K562 (cell line): Measurements from ENCODE around the gene PPP1CA. TPM values are rescaled to one million over a fixed set of nuclear protein-coding genes. Genes with fewer than 3 reads are reported as not detected.
A peak's percentile ranks its signal among the peaks of the same experiment; 100 is the strongest.

Source experiments
- CBX5 ChIP-seq: IDR thresholded peaks from 2 replicates; pipeline ENCODE4 v1.6.1; 2014; ENCODE audit warnings: low read depth, borderline replicate concordance
- FOXA3 ChIP-seq, 2 experiments: fragments of 450-650 bp in 1 of 2; sonication (generic) in 1 of 2; formaldehyde crosslinking; IDR thresholded peaks in 1 of 2; conservative IDR thresholded peaks in 1 of 2; 2 replicates each; pipeline versions ENCODE4 v1.4.0 to v1.8.0; 2020 to 2022; ENCODE audit warnings: mild to moderate bottlenecking in 2 of 2, missing genetic modification reagents in 1 of 2
- KLF13 ChIP-seq: fragments of 450-650 bp; IDR thresholded peaks from 2 replicates; pipeline ENCODE4 v1.6.1; 2016; ENCODE audit warnings: missing genetic modification characterization, low read depth, mild to moderate bottlenecking, missing compliant biosample characterization, moderate library complexity, borderline replicate concordance
- NFE2 ChIP-seq: IDR thresholded peaks from 2 replicates; pipeline ENCODE4 v1.6.1; 2014; ENCODE audit warnings: antibody characterized with exemption, low read depth
- RBBP5 ChIP-seq: fragments of 200-600 bp; sonication (generic); IDR thresholded peaks from 2 replicates; pipeline ENCODE4 v1.6.1; 2012; ENCODE audit warnings: borderline replicate concordance, mild to moderate bottlenecking, low read length, control low read depth, inconsistent platforms; ENCODE audit not compliant: insufficient read depth, poor library complexity, severe bottlenecking
- RBM17 ChIP-seq: fragments of 200-400 bp; formaldehyde crosslinking; IDR thresholded peaks from 2 replicates; pipeline ENCODE4 v1.6.1; 2017; ENCODE audit warnings: low read depth, mild to moderate bottlenecking, low read length, borderline replicate concordance
- SMAD2 ChIP-seq: fragments of 150-350 bp; IDR thresholded peaks from 2 replicates; pipeline ENCODE4 v1.6.1; 2014; ENCODE audit warnings: low read depth, mild to moderate bottlenecking, low read length
- SRF ChIP-seq, 2 experiments: fragments of 250-450, 450-650 bp in 1 of 2; sonication (Bioruptor Pico) in 1 of 2; sonication (generic) in 1 of 2; formaldehyde crosslinking; IDR thresholded peaks; 2 replicates each; pipeline versions ENCODE4 v1.5.0 to v1.5.1; 2020 to 2022; ENCODE audit warnings: mild to moderate bottlenecking in 1 of 2, missing genetic modification reagents in 1 of 2
- XRCC4 ChIP-seq: IDR thresholded peaks from one replicate; pipeline ENCODE4 v1.6.1; 2011; ENCODE audit not compliant: insufficient read depth, insufficient read length; ENCODE audit errors: extremely low read depth
- ZNF165 ChIP-seq: fragments of 250-450 bp; sonication (Bioruptor Pico); IDR thresholded peaks from 2 replicates; pipeline ENCODE4 v1.4.0; 2020; ENCODE audit warnings: borderline replicate concordance
- ZNF212 ChIP-seq: fragments of 450-650 bp; formaldehyde crosslinking; IDR thresholded peaks from 2 replicates; pipeline ENCODE4 v1.4.0; 2020; ENCODE audit warnings: mild to moderate bottlenecking
- ZNF239 ChIP-seq: fragments of 250-450 bp; sonication (Bioruptor Pico); IDR thresholded peaks from 2 replicates; pipeline ENCODE4 v1.4.0; 2020; ENCODE audit warnings: mild to moderate bottlenecking
- ZNF24 ChIP-seq: fragments of 450-650 bp; IDR thresholded peaks from 2 replicates; pipeline ENCODE4 v1.6.1; 2016
- ZNF384 ChIP-seq: IDR thresholded peaks from 2 replicates; pipeline ENCODE4 v1.6.1; 2012; ENCODE audit warnings: low read depth, low read length, improper control_type of control experiment
- ZNF41 ChIP-seq: fragments of 250-450 bp; sonication (Bioruptor Pico); conservative IDR thresholded peaks from 2 replicates; pipeline ENCODE4 v1.4.0; 2020; ENCODE audit warnings: mild to moderate bottlenecking
- ZNF511 ChIP-seq: sonication (generic); formaldehyde crosslinking; IDR thresholded peaks from 2 replicates; pipeline ENCODE4 v1.8.0; 2022; ENCODE audit warnings: mild to moderate bottlenecking, missing genetic modification reagents
- ZNF785 ChIP-seq: fragments of 250-450 bp; sonication (Bioruptor Pico); IDR thresholded peaks from 2 replicates; pipeline ENCODE4 v1.4.0; 2020; ENCODE audit warnings: mild to moderate bottlenecking
- polyA plus RNA-seq, 8 experiments: library from polyadenylated mRNA; depleted of rRNA in 4 of 8; stranded (reverse) in 5 of 8; unstranded in 3 of 8; fragments of >200 nt; fragmentation: Nextera tagmentation in 2 of 8; fragmentation: Illumina TruSeq in 1 of 8; extraction: Ambion mirVana in 2 of 8; extraction: Trizol in 1 of 8; gene quantifications; 2 replicates each; pipeline versions ENCODE4 v1.2.1 to v1.2.3, GENCODE V29; 2011 to 2014; ENCODE audit warnings: inconsistent platforms in 1 of 8, missing spikeins in 1 of 8
- total RNA-seq, 7 experiments: library from RNA; depleted of rRNA in 6 of 7; stranded (reverse); fragments of >200 nt in 6 of 7; fragmentation: Illumina TruSeq in 2 of 7; extraction: Trizol in 2 of 7; gene quantifications; 2 replicates each; pipeline versions ENCODE4 v1.2.1 to v1.2.3, GENCODE V29; 2011 to 2021; ENCODE audit warnings: low replicate concordance in 1 of 7
- TF ChIP-seq, protein P1 (sequence below): fragments of 250-450 bp; sonication (Bioruptor Pico); IDR thresholded peaks from 2 replicates; pipeline ENCODE4 v1.5.0; 2021; ENCODE audit warnings: mild to moderate bottlenecking, borderline replicate concordance
- TF ChIP-seq, protein P2 (sequence below): sonication (generic); formaldehyde crosslinking; IDR thresholded peaks from 2 replicates; pipeline ENCODE4 v1.8.1; 2023; ENCODE audit warnings: mild to moderate bottlenecking, missing genetic modification reagents
- TF ChIP-seq, protein P3 (sequence below): sonication (generic); formaldehyde crosslinking; IDR thresholded peaks from 2 replicates; pipeline ENCODE4 v1.8.0; 2022; ENCODE audit warnings: missing genetic modification reagents, mild to moderate bottlenecking, borderline replicate concordance

Gene PPP1CA
- total and polyA plus RNA-seq, 9 of the 15 experiments (the other 6 are each of a cell fraction or from before 2014, with no cell fraction given), result 18.2 to 242 (median 188) TPM

DNA sequence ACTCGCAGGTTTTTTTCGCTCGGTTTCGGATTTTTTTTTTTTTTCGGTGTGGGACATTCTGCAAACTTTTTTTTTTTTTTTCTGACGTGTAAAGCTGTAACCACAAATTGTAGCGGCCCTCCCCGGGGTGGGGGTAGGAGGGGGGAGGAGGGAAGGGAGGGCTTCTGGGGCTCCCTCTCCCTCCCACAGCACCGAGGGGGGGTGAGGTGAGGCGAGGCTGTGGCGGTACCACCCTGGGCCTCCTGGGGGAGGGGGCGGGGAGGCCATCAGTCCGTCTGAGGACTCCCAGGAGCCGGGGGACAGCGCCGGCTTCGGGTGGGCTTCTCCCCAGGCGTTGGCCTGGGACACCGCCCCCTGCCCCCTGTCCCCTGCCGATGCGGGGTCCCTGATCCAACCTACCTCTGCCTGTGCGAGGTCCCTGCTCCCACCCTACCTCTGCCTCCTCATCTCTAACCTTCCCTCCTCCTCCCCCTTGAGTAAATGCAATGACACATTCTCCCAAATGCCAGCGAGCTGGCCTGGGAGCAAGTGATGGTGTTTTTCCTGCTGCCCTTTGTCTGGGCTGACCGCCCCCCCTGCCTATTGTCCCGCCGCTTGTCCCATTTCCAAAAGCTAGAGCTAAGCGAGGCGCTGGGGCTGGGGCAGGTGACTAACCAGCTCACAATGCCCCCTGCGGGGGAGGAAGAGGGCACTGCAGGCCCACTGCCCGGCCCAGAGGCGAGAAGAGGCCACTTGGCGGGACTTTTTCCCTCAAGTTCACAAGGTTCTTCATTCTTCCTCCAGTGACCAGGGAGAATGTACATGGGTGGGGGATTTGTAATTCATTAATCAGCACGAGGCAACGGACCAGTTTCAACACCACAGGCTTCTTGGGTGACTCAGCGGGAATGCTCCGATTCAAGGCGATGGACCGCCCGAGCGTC, 27.7 kb downstream of the PPP1CA start (continued):
- TF ChIP-seq KLF13 (tag) (peak; percentile 24; the same call in 1 of the 2 replicates), ZNF41 (CRISPR knock-in tag) (no peak), ZNF785 (CRISPR knock-in tag) (no peak), CBX5 (no peak), XRCC4 (no peak), ZNF212 (CRISPR knock-in tag) (no peak), SMAD2 (no peak), ZNF239 (CRISPR knock-in tag) (no peak), ZNF165 (CRISPR knock-in tag) (no peak), RBBP5 (no peak), RBM17 (no peak), ZNF511 (no peak), SRF (CRISPR knock-in tag; IDR thresholded peaks at IDR 0.05) (no peak), ZNF24 (no peak), ZNF384 (peak; percentile 94), FOXA3 (CRISPR knock-in tag; conservative IDR thresholded peaks at IDR 0.05 in 1 of 2, IDR thresholded peaks at IDR 0.05 in 1 of 2) (no peak), NFE2 (peak; percentile 95)
- TF ChIP-seq, protein P1, sequence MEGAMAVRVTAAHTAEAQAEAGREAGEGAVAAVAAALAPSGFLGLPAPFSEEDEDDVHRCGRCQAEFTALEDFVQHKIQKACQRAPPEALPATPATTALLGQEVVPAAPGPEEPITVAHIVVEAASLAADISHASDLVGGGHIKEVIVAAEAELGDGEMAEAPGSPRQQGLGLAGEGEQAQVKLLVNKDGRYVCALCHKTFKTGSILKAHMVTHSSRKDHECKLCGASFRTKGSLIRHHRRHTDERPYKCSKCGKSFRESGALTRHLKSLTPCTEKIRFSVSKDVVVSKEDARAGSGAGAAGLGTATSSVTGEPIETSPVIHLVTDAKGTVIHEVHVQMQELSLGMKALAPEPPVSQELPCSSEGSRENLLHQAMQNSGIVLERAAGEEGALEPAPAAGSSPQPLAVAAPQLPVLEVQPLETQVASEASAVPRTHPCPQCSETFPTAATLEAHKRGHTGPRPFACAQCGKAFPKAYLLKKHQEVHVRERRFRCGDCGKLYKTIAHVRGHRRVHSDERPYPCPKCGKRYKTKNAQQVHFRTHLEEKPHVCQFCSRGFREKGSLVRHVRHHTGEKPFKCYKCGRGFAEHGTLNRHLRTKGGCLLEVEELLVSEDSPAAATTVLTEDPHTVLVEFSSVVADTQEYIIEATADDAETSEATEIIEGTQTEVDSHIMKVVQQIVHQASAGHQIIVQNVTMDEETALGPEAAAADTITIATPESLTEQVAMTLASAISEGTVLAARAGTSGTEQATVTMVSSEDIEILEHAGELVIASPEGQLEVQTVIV (CRISPR knock-in tag), result no peak
- TF ChIP-seq, protein P2, sequence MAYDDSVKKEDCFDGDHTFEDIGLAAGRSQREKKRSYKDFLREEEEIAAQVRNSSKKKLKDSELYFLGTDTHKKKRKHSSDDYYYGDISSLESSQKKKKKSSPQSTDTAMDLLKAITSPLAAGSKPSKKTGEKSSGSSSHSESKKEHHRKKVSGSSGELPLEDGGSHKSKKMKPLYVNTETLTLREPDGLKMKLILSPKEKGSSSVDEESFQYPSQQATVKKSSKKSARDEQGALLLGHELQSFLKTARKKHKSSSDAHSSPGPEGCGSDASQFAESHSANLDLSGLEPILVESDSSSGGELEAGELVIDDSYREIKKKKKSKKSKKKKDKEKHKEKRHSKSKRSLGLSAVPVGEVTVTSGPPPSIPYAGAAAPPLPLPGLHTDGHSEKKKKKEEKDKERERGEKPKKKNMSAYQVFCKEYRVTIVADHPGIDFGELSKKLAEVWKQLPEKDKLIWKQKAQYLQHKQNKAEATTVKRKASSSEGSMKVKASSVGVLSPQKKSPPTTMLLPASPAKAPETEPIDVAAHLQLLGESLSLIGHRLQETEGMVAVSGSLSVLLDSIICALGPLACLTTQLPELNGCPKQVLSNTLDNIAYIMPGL (CRISPR knock-in tag), result no peak
- TF ChIP-seq, protein P3, sequence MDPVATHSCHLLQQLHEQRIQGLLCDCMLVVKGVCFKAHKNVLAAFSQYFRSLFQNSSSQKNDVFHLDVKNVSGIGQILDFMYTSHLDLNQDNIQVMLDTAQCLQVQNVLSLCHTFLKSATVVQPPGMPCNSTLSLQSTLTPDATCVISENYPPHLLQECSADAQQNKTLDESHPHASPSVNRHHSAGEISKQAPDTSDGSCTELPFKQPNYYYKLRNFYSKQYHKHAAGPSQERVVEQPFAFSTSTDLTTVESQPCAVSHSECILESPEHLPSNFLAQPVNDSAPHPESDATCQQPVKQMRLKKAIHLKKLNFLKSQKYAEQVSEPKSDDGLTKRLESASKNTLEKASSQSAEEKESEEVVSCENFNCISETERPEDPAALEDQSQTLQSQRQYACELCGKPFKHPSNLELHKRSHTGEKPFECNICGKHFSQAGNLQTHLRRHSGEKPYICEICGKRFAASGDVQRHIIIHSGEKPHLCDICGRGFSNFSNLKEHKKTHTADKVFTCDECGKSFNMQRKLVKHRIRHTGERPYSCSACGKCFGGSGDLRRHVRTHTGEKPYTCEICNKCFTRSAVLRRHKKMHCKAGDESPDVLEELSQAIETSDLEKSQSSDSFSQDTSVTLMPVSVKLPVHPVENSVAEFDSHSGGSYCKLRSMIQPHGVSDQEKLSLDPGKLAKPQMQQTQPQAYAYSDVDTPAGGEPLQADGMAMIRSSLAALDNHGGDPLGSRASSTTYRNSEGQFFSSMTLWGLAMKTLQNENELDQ (CRISPR knock-in tag), result no peak
